ENCODE results near the gene PRTFDC1.
"Not testable (repeated sequence)": the region's sequence is repeated elsewhere in the genome, so short reads cannot be mapped to it uniquely, and the experiment has no call there.

The PRTFDC1 gene

GRCh38 chr10:24840784-24841183, 111.6 kb downstream of the PRTFDC1 start:
- no peak overlapping the region for H3K27ac ChIP-seq (replicated peaks)
- no peak overlapping the region for H3K4me3 ChIP-seq (replicated peaks; ENCODE audit: insufficient read depth, low read length)
- DNase-seq (ENCODE audit: low read depth in 1 of 2, low spot score in 1 of 2): no peak
- H3K27me3 ChIP-seq (ENCODE audit: insufficient read depth, poor library complexity, severe bottlenecking): no peaks in the 10 kb centered on the region
- TF ChIP-seq, protein P1, sequence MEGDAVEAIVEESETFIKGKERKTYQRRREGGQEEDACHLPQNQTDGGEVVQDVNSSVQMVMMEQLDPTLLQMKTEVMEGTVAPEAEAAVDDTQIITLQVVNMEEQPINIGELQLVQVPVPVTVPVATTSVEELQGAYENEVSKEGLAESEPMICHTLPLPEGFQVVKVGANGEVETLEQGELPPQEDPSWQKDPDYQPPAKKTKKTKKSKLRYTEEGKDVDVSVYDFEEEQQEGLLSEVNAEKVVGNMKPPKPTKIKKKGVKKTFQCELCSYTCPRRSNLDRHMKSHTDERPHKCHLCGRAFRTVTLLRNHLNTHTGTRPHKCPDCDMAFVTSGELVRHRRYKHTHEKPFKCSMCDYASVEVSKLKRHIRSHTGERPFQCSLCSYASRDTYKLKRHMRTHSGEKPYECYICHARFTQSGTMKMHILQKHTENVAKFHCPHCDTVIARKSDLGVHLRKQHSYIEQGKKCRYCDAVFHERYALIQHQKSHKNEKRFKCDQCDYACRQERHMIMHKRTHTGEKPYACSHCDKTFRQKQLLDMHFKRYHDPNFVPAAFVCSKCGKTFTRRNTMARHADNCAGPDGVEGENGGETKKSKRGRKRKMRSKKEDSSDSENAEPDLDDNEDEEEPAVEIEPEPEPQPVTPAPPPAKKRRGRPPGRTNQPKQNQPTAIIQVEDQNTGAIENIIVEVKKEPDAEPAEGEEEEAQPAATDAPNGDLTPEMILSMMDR (IDR thresholded peaks at IDR 0.05; ENCODE audit: insufficient read depth, low read length): no peak
- TF ChIP-seq SPI1 (IDR thresholded peaks at IDR 0.05; ENCODE audit: borderline replicate concordance, low read depth): no peak
- no peak for TF ChIP-seq POLR2AphosphoS5 (IDR thresholded peaks at IDR 0.05; ENCODE audit: low read depth)
- TF ChIP-seq REST (IDR thresholded peaks at IDR 0.05; ENCODE audit: insufficient replicate concordance, low read depth): no peak
- TF ChIP-seq GABPA (IDR thresholded peaks at IDR 0.05; ENCODE audit: low read depth): no peak

DNA sequence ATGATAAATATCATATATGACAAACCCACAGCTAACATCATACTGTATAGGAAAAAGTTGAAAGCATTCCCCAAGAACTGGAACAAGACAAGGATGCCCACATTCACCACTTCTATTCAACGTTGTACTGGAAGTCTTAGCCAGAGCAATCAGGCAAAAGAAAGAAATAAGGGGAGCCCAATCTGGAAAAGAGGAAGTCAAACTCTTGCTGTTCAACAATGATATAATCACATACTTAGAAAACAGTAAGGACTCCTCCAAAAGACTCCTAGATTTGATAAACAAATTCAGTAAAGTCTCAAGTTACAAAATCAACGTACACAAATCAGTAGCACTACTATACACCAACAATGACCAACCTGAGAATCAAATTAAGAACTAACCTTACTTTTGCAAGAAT, 114.6 kb downstream of the PRTFDC1 start:
- not testable (repeated sequence) for H3K4me3 ChIP-seq (replicated peaks; ENCODE audit: insufficient read depth, low read length); H3K27me3 ChIP-seq (ENCODE audit: insufficient read depth, poor library complexity, severe bottlenecking); DNase-seq (ENCODE audit: low read depth in 1 of 2, low spot score in 1 of 2); H3K27ac ChIP-seq (replicated peaks)

GRCh38 chr10:24834869-24835268, 117.5 kb downstream of the PRTFDC1 start:
- TF ChIP-seq, protein P1 (IDR thresholded peaks at IDR 0.05; ENCODE audit: insufficient read depth, low read length): no peak
- no peak for TF ChIP-seq SPI1 (IDR thresholded peaks at IDR 0.05; ENCODE audit: borderline replicate concordance, low read depth)
- TF ChIP-seq GABPA (IDR thresholded peaks at IDR 0.05; ENCODE audit: low read depth): no peak
- TF ChIP-seq REST (IDR thresholded peaks at IDR 0.05; ENCODE audit: insufficient replicate concordance, low read depth): no peak
- Histone ChIP-seq H3K4me3 (replicated peaks; ENCODE audit: insufficient read depth, low read length) (no peak overlapping the region), H3K27me3 (ENCODE audit: insufficient read depth, poor library complexity, severe bottlenecking) (no peaks in the 10 kb centered on the region), H3K27ac (replicated peaks) (no peak overlapping the region)
- no peak for DNase-seq (ENCODE audit: low read depth in 1 of 2, low spot score in 1 of 2)

GRCh38 chr10:24826009-24826408, 126.4 kb downstream of the PRTFDC1 start:
- H3K4me3 ChIP-seq (replicated peaks; ENCODE audit: insufficient read depth, low read length): no peak overlapping the region
- TF ChIP-seq GABPA (IDR thresholded peaks at IDR 0.05; ENCODE audit: low read depth): no peak
- TF ChIP-seq, protein P1 (IDR thresholded peaks at IDR 0.05; ENCODE audit: insufficient read depth, low read length): no peak
- TF ChIP-seq REST (IDR thresholded peaks at IDR 0.05; ENCODE audit: insufficient replicate concordance, low read depth): no peak
- no peak for TF ChIP-seq POLR2AphosphoS5 (IDR thresholded peaks at IDR 0.05; ENCODE audit: low read depth)
- TF ChIP-seq SPI1 (IDR thresholded peaks at IDR 0.05; ENCODE audit: borderline replicate concordance, low read depth): no peak
- no peak for DNase-seq (ENCODE audit: low read depth in 1 of 2, low spot score in 1 of 2)
- H3K27me3 ChIP-seq (ENCODE audit: insufficient read depth, poor library complexity, severe bottlenecking): no peaks in the 10 kb centered on the region
- no peak overlapping the region for H3K27ac ChIP-seq (replicated peaks)
